Calu3 (cell line): Measurements from ENCODE around the gene DHRS9. TPM values are rescaled to one million over a fixed set of nuclear protein-coding genes. Genes with fewer than 3 reads are reported as not detected.

Experiments used
- BruUV-seq: library from RNA; stranded (reverse); fragments of 400-500 nt; replicated peaks from 2 replicates; lab custom pipeline; 2021; lab: Mats Ljungman, UMichigan
- CTCF ChIA-PET: fragments of 300-600 bp; sonication (Branson Sonifier 250); formaldehyde crosslinking; loops from one replicate; lab custom pipeline; 2022; ENCODE audit warnings: antibody characterized with exemption; lab: Charles Lee
- DNase-seq: peaks from one replicate; pipeline ENCODE4 v3.0.0; 2022
- H3K27ac Mint-ChIP-seq: one replicate; pipeline ENCODE4 v1.8.0; 2022; ENCODE audit warnings: mixed read lengths; ENCODE audit not compliant: unreplicated experiment
- H3K27me3 Mint-ChIP-seq: one replicate; pipeline ENCODE4 v1.8.0; 2022; ENCODE audit warnings: mixed read lengths; ENCODE audit not compliant: unreplicated experiment
- H3K36me3 Mint-ChIP-seq: one replicate; pipeline ENCODE4 v1.8.0; 2022; ENCODE audit warnings: mild to moderate bottlenecking, moderate library complexity, mixed read lengths; ENCODE audit not compliant: insufficient read depth, unreplicated experiment
- H3K4me1 Mint-ChIP-seq: one replicate; pipeline ENCODE4 v1.8.0; 2022; ENCODE audit warnings: mild to moderate bottlenecking, low read depth, mixed read lengths; ENCODE audit not compliant: unreplicated experiment
- H3K4me3 Mint-ChIP-seq: one replicate; pipeline ENCODE4 v1.8.0; 2022; ENCODE audit warnings: mild to moderate bottlenecking, low read depth, moderate library complexity, mixed read lengths; ENCODE audit not compliant: unreplicated experiment
- H3K9me3 Mint-ChIP-seq: one replicate; pipeline ENCODE4 v1.8.0; 2022; ENCODE audit warnings: low read depth, mixed read lengths; ENCODE audit not compliant: unreplicated experiment
- intact Hi-C: fragments of 100-400 bp; cut with micrococcal nuclease; formaldehyde crosslinking; loops from one replicate; pipeline ENCODE4 v1.10.0; 2022; ENCODE audit not compliant: unreplicated experiment
- total RNA-seq: library from RNA; stranded (reverse); gene quantifications from 2 replicates; pipeline ENCODE4 v1.2.3, GENCODE V29; 2022
- TF ChIP-seq, protein P1 (sequence below): fragments of 200-600 bp; IDR thresholded peaks from one replicate; pipeline ENCODE4 v1.8.0; 2022; ENCODE audit warnings: antibody characterized with exemption; ENCODE audit not compliant: unreplicated experiment

DHRS9 gene
- total RNA-seq, 1 experiment from 2014 or later, result 16.6 TPM

GRCh38 chr2:169137924-169138323 lies 68.6 kb downstream of the DHRS9 start:
- Mint-ChIP-seq H3K4me1 (peaks cover 7% of the 10 kb centered on the region), H3K4me3 (no peak overlapping the region), H3K27me3 (no peaks in the 10 kb centered on the region), H3K27ac (no peak overlapping the region), H3K36me3 (no peaks in the 10 kb centered on the region), H3K9me3 (no peaks in the 10 kb centered on the region)
- CTCF ChIA-PET, result interaction anchor here (0.5 to 1.9 kb wide), 3 partner anchors 29 to 288 kb away, joined by 3 to 6 read pairs (median 3); no protein-coding TSS in a partner anchor
- TF ChIP-seq, protein P1, sequence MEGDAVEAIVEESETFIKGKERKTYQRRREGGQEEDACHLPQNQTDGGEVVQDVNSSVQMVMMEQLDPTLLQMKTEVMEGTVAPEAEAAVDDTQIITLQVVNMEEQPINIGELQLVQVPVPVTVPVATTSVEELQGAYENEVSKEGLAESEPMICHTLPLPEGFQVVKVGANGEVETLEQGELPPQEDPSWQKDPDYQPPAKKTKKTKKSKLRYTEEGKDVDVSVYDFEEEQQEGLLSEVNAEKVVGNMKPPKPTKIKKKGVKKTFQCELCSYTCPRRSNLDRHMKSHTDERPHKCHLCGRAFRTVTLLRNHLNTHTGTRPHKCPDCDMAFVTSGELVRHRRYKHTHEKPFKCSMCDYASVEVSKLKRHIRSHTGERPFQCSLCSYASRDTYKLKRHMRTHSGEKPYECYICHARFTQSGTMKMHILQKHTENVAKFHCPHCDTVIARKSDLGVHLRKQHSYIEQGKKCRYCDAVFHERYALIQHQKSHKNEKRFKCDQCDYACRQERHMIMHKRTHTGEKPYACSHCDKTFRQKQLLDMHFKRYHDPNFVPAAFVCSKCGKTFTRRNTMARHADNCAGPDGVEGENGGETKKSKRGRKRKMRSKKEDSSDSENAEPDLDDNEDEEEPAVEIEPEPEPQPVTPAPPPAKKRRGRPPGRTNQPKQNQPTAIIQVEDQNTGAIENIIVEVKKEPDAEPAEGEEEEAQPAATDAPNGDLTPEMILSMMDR, result no peak
- no TSS peak for BruUV-seq
- intact Hi-C loops, result no loop called here
- no peak for DNase-seq

GRCh38 chr2:169139145-169139544 lies 69.8 kb downstream of the DHRS9 start:
- H3K9me3 Mint-ChIP-seq, result no peaks in the 10 kb centered on the region
- H3K4me3 Mint-ChIP-seq, result no peak overlapping the region
- CTCF ChIA-PET, result interaction anchor here (1.5 to 1.9 kb wide), 2 partner anchors 30 to 290 kb away, joined by 3 to 6 read pairs; no protein-coding TSS in a partner anchor
- peaks cover 7% of the 10 kb centered on the region for H3K4me1 Mint-ChIP-seq
- DNase-seq, result no peak
- BruUV-seq, result no TSS peak
- TF ChIP-seq, protein P1, result no peak
- no peaks in the 10 kb centered on the region for H3K27me3 Mint-ChIP-seq
- H3K27ac Mint-ChIP-seq, result no peak overlapping the region
- intact Hi-C loops, result no loop called here
- no peaks in the 10 kb centered on the region for H3K36me3 Mint-ChIP-seq

DNA sequence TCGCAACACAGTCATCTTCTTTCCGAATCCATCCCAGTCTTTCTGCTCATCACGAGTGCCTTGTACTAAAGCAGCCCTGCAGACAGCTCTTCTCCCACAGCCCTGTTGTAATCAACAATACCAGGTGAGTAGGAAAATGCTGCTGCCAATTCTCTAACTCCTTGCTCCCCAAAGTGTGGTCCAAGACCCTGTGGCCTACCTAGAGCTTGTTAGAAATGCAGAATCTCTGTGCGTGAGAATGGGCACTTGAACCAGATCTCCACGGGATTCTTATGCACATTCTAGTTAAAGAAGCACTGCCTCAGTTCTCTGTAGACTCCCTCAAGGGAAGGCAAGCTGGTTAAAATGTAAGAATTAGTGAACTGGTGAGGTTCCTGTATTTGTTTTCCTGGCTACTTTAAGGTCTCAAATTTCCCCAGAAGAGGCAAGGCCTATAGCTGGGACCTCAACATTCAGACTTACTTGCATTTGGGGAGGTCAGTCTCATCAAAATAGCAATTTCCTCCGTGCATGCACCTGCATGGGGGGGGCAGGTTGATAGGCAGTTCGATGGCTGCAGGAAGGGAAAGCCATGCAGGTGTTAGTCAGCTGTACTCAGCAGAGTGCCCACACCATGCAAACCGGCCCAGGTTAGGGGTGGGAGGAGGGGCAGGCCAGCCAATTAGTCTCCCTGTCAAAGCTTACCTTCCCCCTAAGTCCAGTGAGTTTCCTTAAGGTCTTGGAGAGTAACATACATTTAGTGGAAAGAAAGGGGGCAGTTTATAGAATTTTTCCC lies 70.8 kb downstream of the DHRS9 start:
- TF ChIP-seq, protein P1, result no peak
- no peaks in the 10 kb centered on the region for H3K9me3 Mint-ChIP-seq
- no peak overlapping the region for H3K27ac Mint-ChIP-seq
- H3K4me3 Mint-ChIP-seq, result no peak overlapping the region
- no peaks in the 10 kb centered on the region for H3K27me3 Mint-ChIP-seq
- no peaks in the 10 kb centered on the region for H3K36me3 Mint-ChIP-seq
- CTCF ChIA-PET, result interaction anchor here (1.0 kb wide), 1 partner anchor 8 kb away, joined by 4 read pairs; no protein-coding TSS in a partner anchor
- peaks cover 7% of the 10 kb centered on the region for H3K4me1 Mint-ChIP-seq
- DNase-seq, result no peak
- no TSS peak for BruUV-seq
- intact Hi-C loops, result loop anchor here (5.0 kb wide), 2 partner anchors 82 to 193 kb away; no protein-coding TSS in a partner anchor

DNA sequence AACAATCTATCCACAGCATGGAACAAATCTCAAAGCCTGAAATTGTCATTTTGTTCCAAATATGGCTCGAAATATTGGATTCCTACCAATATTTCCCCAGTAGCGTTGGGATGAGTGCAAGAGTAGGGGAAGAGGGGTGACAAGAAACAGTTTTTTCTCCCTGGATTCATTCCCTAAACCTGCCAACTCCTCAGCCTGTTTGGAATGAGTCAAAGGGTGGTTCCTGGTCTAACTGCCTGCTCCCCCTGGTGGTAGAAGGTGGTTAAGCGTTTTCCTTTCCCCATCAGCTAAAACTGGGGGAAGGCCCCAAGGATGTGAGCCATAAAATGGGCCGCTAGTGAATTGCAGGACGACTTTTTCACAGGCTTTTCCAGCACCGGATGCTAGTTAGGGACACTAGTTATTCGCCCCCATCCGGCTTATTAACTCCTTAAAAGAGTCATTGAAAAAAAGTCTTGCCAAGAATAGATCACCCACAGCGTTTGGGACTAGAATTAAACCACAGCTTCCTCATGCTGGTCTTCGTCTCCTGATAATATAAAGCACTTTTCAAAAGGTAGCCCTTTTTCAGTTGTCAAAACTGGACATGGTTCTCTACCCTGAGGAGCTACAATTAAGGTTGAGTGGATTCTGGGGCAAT lies 72.5 kb downstream of the DHRS9 start:
- peak; percentile 78 for DNase-seq

More for the DNA sequence above, 72.5 kb downstream of the DHRS9 start:
- no peaks in the 10 kb centered on the region for H3K9me3 Mint-ChIP-seq
- H3K36me3 Mint-ChIP-seq, result no peaks in the 10 kb centered on the region
- CTCF ChIA-PET, result interaction anchor here (0.9 to 1.6 kb wide), 5 partner anchors 9 to 80 kb away, joined by 3 to 6 read pairs (median 3); no protein-coding TSS in a partner anchor
- BruUV-seq, result no TSS peak
- H3K27ac Mint-ChIP-seq, result no peak overlapping the region
- intact Hi-C loops, result loop anchor here (5.0 kb wide), 2 partner anchors 80 to 195 kb away; no protein-coding TSS in a partner anchor
- TF ChIP-seq, protein P1, result peak; percentile 86
- no peaks in the 10 kb centered on the region for H3K27me3 Mint-ChIP-seq
- H3K4me1 Mint-ChIP-seq, result peaks cover 7% of the 10 kb centered on the region
- no peak overlapping the region for H3K4me3 Mint-ChIP-seq
